Loucy (cell line): ENCODE data around the gene SCO1.

Experiments
- EZH2phosphoT487 ChIP-seq: fragments of 200-600 bp; IDR thresholded peaks from 2 replicates; pipeline ENCODE4 v1.6.1; 2018; ENCODE audit warnings: antibody characterized with exemption, mild to moderate bottlenecking, moderate library complexity, borderline replicate concordance
- TF ChIP-seq, protein P1 (sequence below): fragments of 200-600 bp; sonication (generic); conservative IDR thresholded peaks from 2 replicates; pipeline ENCODE4 v1.5.1; 2014; ENCODE audit warnings: mild to moderate bottlenecking, antibody characterized with exemption, low read length

DNA sequence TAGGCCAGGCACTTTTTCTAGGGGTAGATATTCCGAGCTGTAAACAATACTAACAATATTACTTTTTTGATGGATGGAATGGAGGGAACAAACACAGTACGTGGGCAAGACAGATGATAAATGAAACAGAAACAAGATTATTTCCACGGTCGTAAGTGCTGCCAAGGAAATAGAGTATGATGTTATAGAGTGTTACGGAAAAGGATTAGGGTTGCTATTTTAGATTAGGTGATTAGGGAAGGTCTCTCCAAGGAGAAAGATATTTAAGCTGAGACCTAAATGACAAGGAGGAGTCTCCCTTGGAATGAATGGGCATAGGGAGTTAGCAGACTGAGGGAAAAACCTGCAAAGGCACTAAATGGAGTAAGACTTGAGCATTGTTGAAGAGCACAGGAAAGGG, 8.4 kb upstream of the SCO1 start:
- TF ChIP-seq, protein P1, sequence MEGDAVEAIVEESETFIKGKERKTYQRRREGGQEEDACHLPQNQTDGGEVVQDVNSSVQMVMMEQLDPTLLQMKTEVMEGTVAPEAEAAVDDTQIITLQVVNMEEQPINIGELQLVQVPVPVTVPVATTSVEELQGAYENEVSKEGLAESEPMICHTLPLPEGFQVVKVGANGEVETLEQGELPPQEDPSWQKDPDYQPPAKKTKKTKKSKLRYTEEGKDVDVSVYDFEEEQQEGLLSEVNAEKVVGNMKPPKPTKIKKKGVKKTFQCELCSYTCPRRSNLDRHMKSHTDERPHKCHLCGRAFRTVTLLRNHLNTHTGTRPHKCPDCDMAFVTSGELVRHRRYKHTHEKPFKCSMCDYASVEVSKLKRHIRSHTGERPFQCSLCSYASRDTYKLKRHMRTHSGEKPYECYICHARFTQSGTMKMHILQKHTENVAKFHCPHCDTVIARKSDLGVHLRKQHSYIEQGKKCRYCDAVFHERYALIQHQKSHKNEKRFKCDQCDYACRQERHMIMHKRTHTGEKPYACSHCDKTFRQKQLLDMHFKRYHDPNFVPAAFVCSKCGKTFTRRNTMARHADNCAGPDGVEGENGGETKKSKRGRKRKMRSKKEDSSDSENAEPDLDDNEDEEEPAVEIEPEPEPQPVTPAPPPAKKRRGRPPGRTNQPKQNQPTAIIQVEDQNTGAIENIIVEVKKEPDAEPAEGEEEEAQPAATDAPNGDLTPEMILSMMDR: no peak
- TF ChIP-seq EZH2phosphoT487: no peak
